Mammary epithelial cell (primary cell): ENCODE measurements around the gene EHMT1.

Source experiments
- CTCF ChIP-seq, 2 donors: IDR thresholded peaks in 1 of 2; conservative IDR thresholded peaks in 1 of 2; 2 replicates each; pipeline ENCODE4 v1.5.1; 2011 to 2012; ENCODE audit warnings: inconsistent platforms in 2 of 2, low read length in 2 of 2, mild to moderate bottlenecking in 2 of 2, control low read depth in 1 of 2, low read depth in 1 of 2; ENCODE audit not compliant: insufficient read depth in 1 of 2; ENCODE audit errors: extremely low read depth in 1 of 2
- EZH2 ChIP-seq: IDR thresholded peaks from 2 replicates; pipeline ENCODE4 v1.6.1; 2012; ENCODE audit warnings: low read length, inconsistent platforms, borderline replicate concordance

GRCh38 chr9:137688725-137689124 is 69.9 kb downstream of the EHMT1 start:
- TF ChIP-seq CTCF (conservative IDR thresholded peaks at IDR 0.05 in 1 of 2, IDR thresholded peaks at IDR 0.05 in 1 of 2; ENCODE audit: extremely low read depth in 1 of 2, insufficient read depth in 1 of 2, low read depth in 1 of 2, low read length in 2 of 2) (no peak), EZH2 (no peak)
